Activated CD8-positive, alpha-beta T cell treated with anti-CD3 and anti-CD28 coated beads for 36 hours (primary cell): ENCODE data around the gene HOTAIR. TPM values are rescaled to one million over a fixed set of nuclear protein-coding genes. Genes with fewer than 3 reads are reported as not detected.

Experiments
- ATAC-seq: fragments of 200-7000 bp; cut with Tn5 transposase; one replicate; pipeline ENCODE4 v1.10.0; 2021; ENCODE audit warnings: mild to moderate bottlenecking, moderate library complexity
- CTCF ChIA-PET: fragments of 350-600 bp; sonication (Branson Sonifier 250); formaldehyde crosslinking; loops from one replicate; lab custom pipeline; 2021; ENCODE audit warnings: antibody characterized with exemption; lab: Charles Lee
- POLR2A ChIA-PET: fragments of 350-600 bp; sonication (Branson Sonifier 250); formaldehyde crosslinking; loops from one replicate; lab custom pipeline; 2021; ENCODE audit warnings: antibody characterized with exemption; lab: Charles Lee
- DNase-seq: peaks from one replicate; pipeline ENCODE4 v3.0.0-alpha.2; 2020
- H3K27ac Mint-ChIP-seq: one replicate; pipeline ENCODE4 v1.8.0; 2021; ENCODE audit warnings: mild to moderate bottlenecking, mixed read lengths
- H3K27me3 Mint-ChIP-seq: one replicate; pipeline ENCODE4 v1.8.0; 2021; ENCODE audit warnings: mixed read lengths
- H3K36me3 Mint-ChIP-seq: one replicate; pipeline ENCODE4 v1.8.0; 2021; ENCODE audit warnings: low read depth, mixed read lengths
- H3K4me1 Mint-ChIP-seq: one replicate; pipeline ENCODE4 v1.8.0; 2021; ENCODE audit warnings: low read depth, mixed read lengths
- H3K4me3 Mint-ChIP-seq: one replicate; pipeline ENCODE4 v1.8.0; 2021; ENCODE audit warnings: mild to moderate bottlenecking, moderate library complexity, mixed read lengths
- H3K9me3 Mint-ChIP-seq: one replicate; pipeline ENCODE4 v1.8.0; 2021; ENCODE audit warnings: mixed read lengths
- CTCF ChIP-seq: fragments of 200-600 bp; IDR thresholded peaks from one replicate; pipeline ENCODE4 v1.8.0; 2022; ENCODE audit warnings: antibody characterized with exemption, mild to moderate bottlenecking
- intact Hi-C: fragments of 100-400 bp; cut with micrococcal nuclease; formaldehyde crosslinking; loops from one replicate; pipeline ENCODE4 v1.10.0; 2022
- total RNA-seq, 2 experiments: library from RNA; stranded (reverse); gene quantifications; one replicate each; pipeline ENCODE4 v1.2.3, GENCODE V29; 2021

Gene HOTAIR
- total RNA-seq, 2 experiments from 2014 or later, result not detected

DNA sequence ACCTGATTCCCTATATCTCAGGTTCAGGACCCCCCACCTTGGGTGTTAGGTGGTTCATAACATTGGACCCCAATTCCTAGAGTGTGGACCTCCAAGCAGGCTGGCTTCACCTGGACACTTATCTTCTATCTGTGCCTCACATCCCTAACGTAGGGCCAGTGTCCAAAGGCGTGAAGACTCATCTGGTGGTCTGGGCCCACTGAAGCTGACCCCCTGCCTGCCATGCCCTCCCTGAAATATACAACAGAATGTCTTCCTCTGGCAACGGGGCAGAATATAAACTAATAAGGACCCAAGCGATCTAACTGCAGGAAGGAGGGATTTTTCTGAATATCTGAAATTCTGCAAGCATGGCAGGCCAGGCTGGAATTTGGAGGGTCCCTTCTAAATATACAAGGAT is 30.5 kb downstream of the HOTAIR start:
- Mint-ChIP-seq H3K9me3 (no peaks in the 10 kb centered on the region), H3K27ac (no peak overlapping the region), H3K36me3 (no peaks in the 10 kb centered on the region), H3K4me3 (no peak overlapping the region), H3K27me3 (peaks cover 80% of the 10 kb centered on the region), H3K4me1 (no peaks in the 10 kb centered on the region)
- no peak for DNase-seq
- CTCF ChIA-PET, result interaction anchor here (1.4 kb wide), 1 partner anchor 49 kb away, joined by 3 read pairs; no protein-coding TSS in a partner anchor
- POLR2A ChIA-PET, result no interaction called here
- intact Hi-C loops, result no loop called here
- TF ChIP-seq CTCF, result no peak
- ATAC-seq, result no peak

GRCh38 chr12:53942467-53942997 is 32.2 kb downstream of the HOTAIR start:
- ATAC-seq, result no peak
- DNase-seq, result no peak
- Mint-ChIP-seq H3K4me3 (no peak overlapping the region), H3K4me1 (no peaks in the 10 kb centered on the region), H3K36me3 (no peaks in the 10 kb centered on the region), H3K27ac (no peak overlapping the region), H3K9me3 (no peaks in the 10 kb centered on the region), H3K27me3 (peaks cover 77% of the 10 kb centered on the region)
- CTCF ChIA-PET, result interaction anchor here (1.4 kb wide), 1 partner anchor 9 kb away, joined by 3 read pairs; no protein-coding TSS in a partner anchor
- no peak for TF ChIP-seq CTCF
- intact Hi-C loops, result no loop called here
- POLR2A ChIA-PET, result no interaction called here

GRCh38 chr12:53941750-53942149 is 33.0 kb downstream of the HOTAIR start:
- ATAC-seq (no peak), DNase-seq (no peak)
- intact Hi-C loops, result no loop called here
- no peak for TF ChIP-seq CTCF
- Mint-ChIP-seq H3K4me3 (no peak overlapping the region), H3K4me1 (no peaks in the 10 kb centered on the region), H3K27ac (no peak overlapping the region), H3K27me3 (peaks cover 79% of the 10 kb centered on the region), H3K9me3 (no peaks in the 10 kb centered on the region), H3K36me3 (no peaks in the 10 kb centered on the region)
- ChIA-PET CTCF (interaction anchor here (0.6 kb wide), 1 partner anchor 43 kb away, joined by 3 read pairs; the partner anchor contains the start of gene HOXC10), POLR2A (no interaction called here)

DNA sequence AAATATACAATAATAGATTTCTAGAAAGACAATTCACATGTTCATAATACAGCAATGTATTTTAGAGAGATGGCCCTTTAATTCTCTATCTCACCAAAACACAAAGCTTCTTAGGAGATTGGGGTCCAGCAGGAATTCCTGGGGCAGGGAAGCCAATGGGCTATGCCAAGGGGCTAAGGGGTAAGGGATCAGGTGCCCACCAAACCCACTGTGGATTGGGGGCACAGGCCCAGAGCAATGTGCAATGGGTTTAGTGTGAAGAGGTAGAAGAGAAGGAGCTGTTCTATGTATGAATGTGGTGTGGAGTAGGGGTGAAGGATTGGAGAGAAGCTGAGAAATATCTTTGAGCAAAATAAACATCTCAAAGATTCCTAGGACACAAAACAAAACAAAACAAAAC is 33.6 kb downstream of the HOTAIR start:
- DNase-seq (no peak), ATAC-seq (no peak)
- peaks cover 79% of the 10 kb centered on the region for H3K27me3 Mint-ChIP-seq
- no peaks in the 10 kb centered on the region for H3K4me1 Mint-ChIP-seq
- H3K9me3 Mint-ChIP-seq, result no peaks in the 10 kb centered on the region
- no peaks in the 10 kb centered on the region for H3K36me3 Mint-ChIP-seq
- H3K27ac Mint-ChIP-seq, result no peak overlapping the region
- TF ChIP-seq CTCF, result no peak
- POLR2A ChIA-PET, result interaction anchor here (0.7 to 1.0 kb wide), 2 partner anchors 9 to 59 kb away, joined by 3 read pairs; no protein-coding TSS in a partner anchor
- CTCF ChIA-PET, result interaction anchor here (0.6 kb wide), 1 partner anchor 44 kb away, joined by 3 read pairs; the partner anchor contains the start of gene HOXC10
- H3K4me3 Mint-ChIP-seq, result no peak overlapping the region
- intact Hi-C loops, result no loop called here

GRCh38 chr12:53940443-53941014 is 34.2 kb downstream of the HOTAIR start:
- ATAC-seq (no peak), DNase-seq (no peak)
- no peaks in the 10 kb centered on the region for H3K9me3 Mint-ChIP-seq
- no peaks in the 10 kb centered on the region for H3K36me3 Mint-ChIP-seq
- ChIA-PET CTCF (no interaction called here), POLR2A (interaction anchor here (1.0 kb wide), 2 partner anchors 8 to 14 kb away, joined by 3 read pairs; partner anchors contain the start of gene HOXC12)
- intact Hi-C loops, result no loop called here
- TF ChIP-seq CTCF, result no peak
- no peak overlapping the region for H3K27ac Mint-ChIP-seq
- H3K4me1 Mint-ChIP-seq, result peaks cover 2% of the 10 kb centered on the region
- peaks cover 79% of the 10 kb centered on the region for H3K27me3 Mint-ChIP-seq
- H3K4me3 Mint-ChIP-seq, result no peak overlapping the region
